Spinal cord (tissue), 10 donors: ENCODE results near the gene EME2. TPM values are rescaled to one million over a fixed set of nuclear protein-coding genes. Genes with fewer than 3 reads are reported as not detected.

Experiments used
- DNase-seq, 6 donors: peaks; one replicate each; pipeline versions ENCODE4 v3.0.0 to v3.0.0-alpha.2; 2013 to 2015; ENCODE audit warnings: low spot score in 6 of 6, low read depth in 4 of 6
- H3K27ac ChIP-seq: one replicate; pipeline ENCODE4 v1.5.1; 2013; ENCODE audit warnings: low read depth, low read length, control low read depth
- H3K27me3 ChIP-seq: one replicate; pipeline ENCODE4 v1.6.1; 2013; ENCODE audit warnings: low read length; ENCODE audit not compliant: control insufficient read depth, insufficient read depth
- H3K36me3 ChIP-seq: one replicate; pipeline ENCODE4 v1.6.1; 2013; ENCODE audit warnings: low read length; ENCODE audit not compliant: control insufficient read depth, insufficient read depth
- H3K4me1 ChIP-seq: one replicate; pipeline ENCODE4 v1.6.1; 2013; ENCODE audit warnings: low read length; ENCODE audit not compliant: control insufficient read depth, insufficient read depth
- H3K4me3 ChIP-seq: one replicate; pipeline ENCODE4 v1.5.1; 2013; ENCODE audit warnings: low read depth, low read length, control low read depth
- H3K9me3 ChIP-seq: one replicate; pipeline ENCODE4 v1.6.1; 2013; ENCODE audit warnings: low read length; ENCODE audit not compliant: control insufficient read depth, insufficient read depth
- WGBS: methylation state at CpG from one replicate; pipeline ENCODE4 v1.1.5; 2013; ENCODE audit warnings: missing lambda C conversion rate; ENCODE audit not compliant: insufficient coverage; 5-methylcytosine and 5-hydroxymethylcytosine counted together
- polyA plus RNA-seq, 2 donors: library from polyadenylated mRNA; unstranded; fragments of 120-200 nt; gene quantifications; one replicate each; pipeline ENCODE4 v1.2.1, GENCODE V29; 2013; ENCODE audit not compliant: insufficient read length in 2 of 2
- total RNA-seq, 2 donors: library from RNA; depleted of rRNA in 1 of 2; stranded (reverse); fragments of 120-200 nt in 1 of 2; fragments of >200 nt in 1 of 2; gene quantifications; one replicate each; pipeline versions ENCODE4 v1.2.3 to v1.2.4, GENCODE V29; 2013 to 2014
- donor health status: healthy.

The EME2 gene
- total and polyA plus RNA-seq, 4 donors: 6.5 to 20.7 (median 16.4) TPM

DNA sequence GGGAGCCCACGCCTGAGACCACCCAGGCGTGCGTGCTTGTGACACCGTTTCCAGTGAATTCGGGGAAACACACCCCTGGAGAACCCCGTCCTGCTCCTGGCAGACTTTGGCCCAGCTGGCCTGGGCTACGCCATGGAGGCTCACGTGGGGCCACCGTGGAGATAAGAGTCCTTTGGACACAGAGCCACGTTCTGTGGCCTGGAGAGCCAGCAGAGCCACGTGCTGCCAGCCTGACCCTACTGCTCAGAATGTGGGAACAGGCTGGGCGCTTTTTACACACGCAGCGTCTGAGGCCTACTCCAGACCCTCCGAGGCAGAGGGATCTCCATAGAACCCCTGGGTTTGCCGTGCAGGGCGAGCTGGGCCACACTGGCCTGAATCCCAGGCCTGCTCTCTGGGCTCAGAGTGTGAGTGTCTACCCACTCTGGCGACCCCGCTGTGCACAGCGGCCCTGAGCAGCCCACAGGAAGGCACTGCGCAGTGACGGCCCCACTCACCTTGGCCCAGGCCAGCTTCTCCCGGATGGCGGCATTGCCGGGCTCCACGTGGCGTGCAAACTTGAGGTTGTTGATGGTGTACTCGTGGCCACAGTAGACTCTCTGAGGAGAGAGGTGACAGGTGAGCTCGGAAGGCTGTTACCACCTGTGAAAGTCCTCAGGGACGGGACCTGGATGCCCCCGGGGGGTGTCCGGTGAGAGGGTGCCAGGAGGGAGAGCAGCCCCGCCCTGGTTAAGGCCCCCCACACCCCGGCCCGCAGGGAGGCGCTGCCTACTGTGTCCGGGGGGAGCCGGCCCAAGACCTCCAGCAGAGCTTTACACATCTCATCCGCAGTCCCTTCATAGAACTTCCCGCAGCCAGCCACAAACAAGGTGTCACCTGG, 44.0 kb downstream of the EME2 start:
- no peaks in the 10 kb centered on the region for H3K9me3 ChIP-seq
- H3K4me3 ChIP-seq: no peak overlapping the region
- no peaks in the 10 kb centered on the region for H3K4me1 ChIP-seq
- no peak overlapping the region for H3K27ac ChIP-seq
- no peak for DNase-seq
- 96% methylated on average over 35 of the region's 40 CpGs for WGBS
- H3K27me3 ChIP-seq: no peaks in the 10 kb centered on the region
- peaks cover 78% of the 10 kb centered on the region for H3K36me3 ChIP-seq

DNA sequence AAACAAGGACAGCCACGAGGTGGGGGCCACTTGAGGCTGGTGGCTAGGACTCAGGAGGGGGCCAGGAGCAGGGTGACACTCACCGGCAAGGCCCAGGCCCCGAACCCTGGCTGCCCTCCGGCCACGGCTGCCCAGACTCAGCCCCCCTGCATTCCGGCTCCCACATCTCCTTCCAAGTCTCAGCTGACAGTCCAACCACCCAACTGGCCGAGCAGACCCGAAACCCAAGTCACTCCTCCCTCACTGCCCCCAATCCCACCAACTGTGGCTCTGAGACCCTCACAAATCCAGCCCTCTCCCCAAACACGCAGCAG, 44.6 kb downstream of the EME2 start:
- Histone ChIP-seq H3K36me3 (peaks cover 84% of the 10 kb centered on the region), H3K4me3 (no peak overlapping the region), H3K27ac (no peak overlapping the region), H3K9me3 (no peaks in the 10 kb centered on the region), H3K27me3 (no peaks in the 10 kb centered on the region), H3K4me1 (no peaks in the 10 kb centered on the region)
- no peak for DNase-seq
- WGBS: 91% methylated on average over 9 of the region's 9 CpGs

DNA sequence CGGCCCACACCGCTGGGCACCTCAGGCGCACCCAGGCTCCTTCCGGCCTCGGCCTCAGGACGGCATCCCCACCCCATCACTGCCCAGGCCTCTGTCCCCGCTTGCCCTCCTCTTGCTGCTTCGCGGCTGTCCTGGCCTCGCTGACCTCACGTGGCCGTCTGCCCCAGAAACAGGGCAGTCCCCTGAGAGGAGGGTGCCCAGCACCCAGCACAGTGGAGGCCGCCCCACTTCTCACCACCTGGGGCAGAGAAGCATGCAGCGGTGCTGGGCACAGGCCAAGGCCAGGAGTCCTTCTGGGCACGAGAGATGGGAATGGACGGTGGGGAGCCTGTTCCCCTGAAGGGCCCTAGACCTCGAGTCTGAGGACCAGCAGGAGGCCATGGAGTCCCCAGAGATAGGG, 45.1 kb downstream of the EME2 start:
- Histone ChIP-seq H3K27ac (no peak overlapping the region), H3K27me3 (no peaks in the 10 kb centered on the region), H3K4me3 (no peak overlapping the region), H3K9me3 (no peaks in the 10 kb centered on the region), H3K36me3 (peaks cover 86% of the 10 kb centered on the region), H3K4me1 (no peaks in the 10 kb centered on the region)
- 95% methylated on average over 16 of the region's 17 CpGs for WGBS
- DNase-seq: no peak

DNA sequence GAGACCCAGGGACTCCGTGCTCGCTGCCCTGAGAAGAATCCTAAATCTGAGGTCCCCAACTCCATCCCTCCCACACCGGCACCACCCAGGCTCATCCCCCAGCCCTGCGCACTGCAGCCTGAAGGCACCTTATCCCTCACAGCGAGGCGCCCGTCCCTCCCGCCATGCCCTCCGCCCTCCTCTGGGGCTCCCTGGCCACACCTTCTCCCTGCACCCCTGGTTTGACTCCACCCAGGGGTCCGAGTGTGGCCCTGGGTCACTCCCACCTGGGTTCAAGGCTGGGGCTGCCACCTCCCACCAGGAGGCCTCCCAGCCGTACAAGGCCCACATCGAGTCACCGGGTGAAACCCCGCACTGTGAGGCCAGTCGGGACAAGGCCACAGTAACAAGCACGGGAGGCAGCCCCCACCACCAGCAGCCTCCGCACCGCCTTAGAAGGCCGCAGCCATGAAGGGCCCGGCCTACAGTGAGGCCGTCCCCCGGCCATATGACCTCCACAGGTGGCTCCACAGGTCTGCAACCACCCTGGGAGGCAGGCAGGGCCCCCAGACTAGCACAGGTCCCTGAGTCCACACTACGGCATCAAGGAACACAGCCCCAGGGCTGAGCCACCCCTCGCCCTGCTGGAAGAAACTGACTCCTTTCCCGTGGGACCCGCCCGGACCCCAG, 45.7 kb downstream of the EME2 start:
- Histone ChIP-seq H3K4me3 (no peak overlapping the region), H3K36me3 (peaks cover 86% of the 10 kb centered on the region), H3K9me3 (no peaks in the 10 kb centered on the region), H3K27ac (no peak overlapping the region), H3K4me1 (no peaks in the 10 kb centered on the region), H3K27me3 (no peaks in the 10 kb centered on the region)
- 96% methylated on average over 27 of the region's 27 CpGs for WGBS
- no peak for DNase-seq

DNA sequence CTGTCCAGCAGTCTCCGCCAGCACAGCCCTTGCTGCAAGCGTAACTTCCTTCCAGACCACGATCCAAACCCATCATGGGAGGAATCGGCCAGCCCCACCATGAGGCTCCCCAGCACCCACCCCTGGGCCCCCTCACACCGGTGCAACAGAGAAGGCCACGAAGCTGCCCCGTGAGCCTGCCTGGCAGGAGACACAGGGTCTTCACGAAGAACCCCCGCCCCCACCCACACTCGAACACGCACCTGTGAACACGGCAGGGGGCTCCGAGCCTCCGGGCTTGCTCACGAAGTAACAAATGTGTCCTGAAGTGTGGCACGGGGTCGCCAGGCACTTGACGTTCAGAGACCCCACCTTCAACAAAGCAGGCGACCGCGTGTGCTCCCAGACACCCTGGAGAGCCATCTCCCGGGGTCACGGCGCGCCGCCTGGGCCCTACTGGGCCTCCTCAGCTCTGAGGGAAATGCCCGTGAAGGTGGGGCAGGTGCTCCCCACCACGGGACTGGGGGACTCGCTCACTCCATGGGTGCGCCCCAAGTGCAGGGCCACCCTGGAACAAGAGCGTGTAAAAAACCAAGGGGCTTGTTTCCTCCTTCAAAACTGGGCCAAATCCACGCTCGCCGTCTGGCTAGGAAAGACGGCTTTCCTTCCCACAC, 46.4 kb downstream of the EME2 start:
- H3K4me3 ChIP-seq: no peak overlapping the region
- 92% methylated on average over 34 of the region's 35 CpGs for WGBS
- no peaks in the 10 kb centered on the region for H3K27me3 ChIP-seq
- H3K4me1 ChIP-seq: peaks cover 3% of the 10 kb centered on the region
- H3K9me3 ChIP-seq: no peaks in the 10 kb centered on the region
- DNase-seq: no peak
- peaks cover 82% of the 10 kb centered on the region for H3K36me3 ChIP-seq
- no peak overlapping the region for H3K27ac ChIP-seq

DNA sequence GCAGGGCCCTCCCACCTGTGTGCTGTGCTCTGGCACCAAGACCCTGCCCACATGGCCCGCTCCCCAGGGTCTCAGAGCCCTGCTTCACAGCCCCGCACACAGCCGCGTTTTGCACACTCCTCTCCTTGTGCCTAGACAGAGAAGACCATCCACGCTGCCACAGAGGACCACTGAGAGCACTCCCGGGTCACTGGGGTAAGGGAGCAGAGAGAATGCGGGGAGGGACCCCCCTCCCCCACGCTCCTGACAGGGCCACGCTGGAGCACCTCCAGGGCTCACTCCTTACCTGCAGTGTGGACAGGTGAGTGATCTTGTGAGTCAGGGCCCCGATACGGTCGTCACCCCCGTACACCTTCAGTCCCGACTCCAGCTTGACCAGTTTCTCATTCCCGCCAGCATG, 47.0 kb downstream of the EME2 start:
- Histone ChIP-seq H3K4me3 (no peak overlapping the region), H3K4me1 (peaks cover 3% of the 10 kb centered on the region), H3K9me3 (no peaks in the 10 kb centered on the region), H3K36me3 (peaks cover 80% of the 10 kb centered on the region), H3K27ac (no peak overlapping the region), H3K27me3 (no peaks in the 10 kb centered on the region)
- WGBS: 97% methylated on average over 10 of the region's 15 CpGs
- no peak for DNase-seq

DNA sequence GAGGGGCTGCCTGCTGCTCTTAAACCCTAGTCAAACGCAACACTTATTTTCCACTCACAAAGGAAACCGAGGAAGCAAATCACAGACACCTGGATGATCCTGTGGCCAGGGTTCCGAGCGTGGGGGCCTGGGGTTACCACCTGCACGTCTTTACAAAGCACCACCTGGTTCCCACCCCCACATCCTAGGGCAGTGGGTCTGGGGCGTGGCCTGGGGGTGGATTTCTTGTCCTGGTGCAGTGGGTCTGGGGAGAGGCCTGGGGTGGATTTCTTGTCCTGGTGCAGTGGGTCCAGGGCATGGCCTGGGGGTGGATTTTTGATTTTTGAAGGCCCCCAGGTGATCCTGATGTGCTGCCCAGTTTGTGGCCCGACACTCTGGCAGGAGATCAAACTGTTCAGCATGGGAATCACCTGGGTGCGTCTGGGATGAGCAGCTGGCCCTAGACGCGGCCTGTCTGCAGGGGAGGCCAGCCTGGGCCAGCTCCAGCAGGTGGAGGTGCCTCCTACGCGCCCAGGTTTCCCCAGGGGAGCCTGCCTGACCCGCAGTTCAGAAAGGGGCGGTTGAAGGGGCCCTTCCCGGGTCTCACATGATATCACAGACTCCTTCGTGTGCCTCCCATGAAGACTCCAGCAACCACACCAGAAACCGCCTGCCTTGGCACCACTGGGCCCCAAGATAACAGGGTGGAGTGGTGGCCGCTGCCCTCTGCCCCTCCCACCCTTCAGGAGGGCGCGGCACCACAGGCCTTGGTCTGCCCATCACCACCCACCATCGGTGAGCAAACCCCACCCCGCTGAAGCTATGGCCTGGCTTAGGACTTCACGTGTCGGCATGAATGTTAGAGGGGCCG, 47.7 kb downstream of the EME2 start:
- WGBS: 94% methylated on average over 21 of the region's 25 CpGs
- H3K36me3 ChIP-seq: peaks cover 84% of the 10 kb centered on the region
- no peaks in the 10 kb centered on the region for H3K9me3 ChIP-seq
- DNase-seq: no peak
- H3K27me3 ChIP-seq: no peaks in the 10 kb centered on the region
- no peak overlapping the region for H3K4me3 ChIP-seq
- H3K4me1 ChIP-seq: peaks cover 8% of the 10 kb centered on the region
- H3K27ac ChIP-seq: no peak overlapping the region

DNA sequence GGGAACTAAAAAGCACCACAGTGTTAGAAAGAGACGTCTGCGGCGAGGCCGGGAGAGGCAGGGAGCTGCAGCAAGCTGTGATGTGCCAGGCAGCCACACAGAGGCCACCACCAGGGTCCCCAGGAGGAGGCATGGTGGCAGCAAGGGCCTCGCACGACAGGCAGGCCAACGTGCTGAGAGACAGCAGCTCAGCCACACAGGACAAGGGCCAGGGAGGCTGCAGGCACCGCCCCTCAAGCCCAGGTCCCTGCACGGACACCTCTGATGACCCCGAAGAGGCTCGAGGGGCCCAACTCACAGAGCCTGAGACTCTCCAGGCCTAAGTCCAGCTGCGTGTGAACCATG, 48.3 kb downstream of the EME2 start:
- Histone ChIP-seq H3K4me3 (no peak overlapping the region), H3K27ac (no peak overlapping the region), H3K9me3 (no peaks in the 10 kb centered on the region), H3K27me3 (no peaks in the 10 kb centered on the region), H3K4me1 (peaks cover 14% of the 10 kb centered on the region), H3K36me3 (peaks cover 80% of the 10 kb centered on the region)
- WGBS: 95% methylated on average over 12 of the region's 12 CpGs
- no peak for DNase-seq

DNA sequence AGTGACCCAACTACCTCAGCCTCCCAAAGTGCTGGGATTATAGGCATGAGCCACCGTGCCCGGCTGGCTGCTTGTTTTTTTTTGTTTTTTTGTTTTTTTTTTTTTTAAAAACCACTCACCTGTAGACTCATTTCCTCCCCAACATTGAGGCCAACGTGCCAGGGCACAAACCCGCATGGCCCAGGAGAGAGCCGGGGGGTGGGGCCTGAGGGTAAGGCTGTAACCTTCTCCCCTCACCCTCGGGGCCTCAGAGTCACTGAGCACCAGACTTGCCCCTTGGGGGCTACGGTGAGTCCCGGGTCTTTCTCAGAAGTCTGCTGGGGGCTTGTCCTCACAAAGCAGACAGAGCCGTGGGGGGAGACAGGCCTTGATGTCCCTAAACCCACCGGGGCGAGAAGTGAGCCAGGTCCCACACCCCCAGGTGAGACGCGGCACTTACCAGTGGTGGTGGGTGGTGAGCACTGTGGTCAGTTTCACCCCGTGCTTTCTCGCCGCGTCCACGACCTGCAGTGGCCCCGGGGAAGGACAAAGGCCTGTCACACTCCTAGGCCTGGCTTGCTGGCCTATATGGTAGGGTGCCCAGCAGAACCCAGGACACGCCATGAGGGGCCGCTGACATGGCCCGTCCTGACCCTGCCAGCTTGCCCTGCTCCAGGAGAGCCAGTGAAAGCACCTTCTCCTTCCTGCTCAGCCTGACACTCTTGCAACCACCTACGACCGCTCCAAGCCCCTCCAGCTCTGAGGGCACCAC, 49.4 kb downstream of the EME2 start:
- WGBS: 96% methylated on average over 20 of the region's 24 CpGs
- H3K27me3 ChIP-seq: no peaks in the 10 kb centered on the region
- no peak for DNase-seq
- H3K27ac ChIP-seq: no peak overlapping the region
- no peak overlapping the region for H3K4me3 ChIP-seq
- H3K9me3 ChIP-seq: no peaks in the 10 kb centered on the region
- peaks cover 69% of the 10 kb centered on the region for H3K36me3 ChIP-seq
- H3K4me1 ChIP-seq: peaks cover 15% of the 10 kb centered on the region
